Measurements from ENCODE around the gene BAIAP2.

Gene BAIAP2

GRCh38 chr17:81052199-81052997, 17.4 kb downstream of the BAIAP2 start:
- DNase-seq (ENCODE audit: low read depth): no peak

GRCh38 chr17:81053041-81053970, 18.4 kb downstream of the BAIAP2 start:
- DNase-seq (ENCODE audit: low read depth): no peak

- DNase-seq (ENCODE audit: low read depth): no peak
Observed at GRCh38 chr17:81054308-81054707, 19.4 kb downstream of the BAIAP2 start.

DNA sequence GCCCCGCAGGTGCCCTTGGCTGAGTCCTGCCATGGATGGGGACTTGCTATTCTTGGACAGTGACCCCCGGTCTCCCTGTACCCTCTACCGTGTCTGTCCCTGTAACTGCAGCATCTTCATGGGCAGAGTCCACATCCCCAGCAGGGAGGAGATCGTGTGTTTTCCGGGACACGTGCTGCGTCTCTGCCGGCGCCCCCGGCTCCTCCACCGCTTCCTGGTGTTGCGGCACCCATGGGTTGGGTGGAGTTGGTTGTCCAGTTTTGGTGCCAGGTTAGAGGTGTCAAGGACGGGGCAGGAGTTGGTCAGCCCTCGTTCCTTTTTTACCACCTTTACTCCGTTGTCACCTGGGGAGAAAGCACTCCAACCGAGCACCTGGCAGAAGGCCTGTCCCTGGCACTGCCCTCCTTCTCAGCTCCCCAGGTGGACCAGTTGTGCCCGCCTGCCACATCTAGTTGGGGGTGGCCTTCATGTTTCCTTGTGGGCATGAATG, 20.0 kb downstream of the BAIAP2 start:
- no peak for DNase-seq (ENCODE audit: low read depth)

DNA sequence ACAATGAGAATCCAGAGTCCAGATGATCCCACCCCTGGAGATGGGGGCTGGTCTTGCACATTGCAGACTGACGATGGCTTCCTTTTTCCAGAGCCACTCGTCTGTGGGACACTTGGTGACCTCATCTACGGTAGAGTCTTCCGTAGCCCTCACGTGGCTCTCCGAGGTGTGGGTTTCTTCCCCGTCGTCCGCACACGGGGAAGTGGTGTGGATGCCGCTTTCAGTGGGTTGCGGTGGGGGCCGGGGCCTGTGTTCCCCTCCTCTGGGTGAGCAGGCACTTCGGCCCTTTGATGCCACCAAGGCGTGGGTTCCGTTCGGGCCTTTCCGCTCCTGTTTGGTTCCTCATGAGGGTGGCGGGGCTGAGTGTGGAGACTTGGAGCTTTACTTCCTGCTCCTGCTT, 21.4 kb downstream of the BAIAP2 start:
- DNase-seq (ENCODE audit: low read depth): no peak

DNA sequence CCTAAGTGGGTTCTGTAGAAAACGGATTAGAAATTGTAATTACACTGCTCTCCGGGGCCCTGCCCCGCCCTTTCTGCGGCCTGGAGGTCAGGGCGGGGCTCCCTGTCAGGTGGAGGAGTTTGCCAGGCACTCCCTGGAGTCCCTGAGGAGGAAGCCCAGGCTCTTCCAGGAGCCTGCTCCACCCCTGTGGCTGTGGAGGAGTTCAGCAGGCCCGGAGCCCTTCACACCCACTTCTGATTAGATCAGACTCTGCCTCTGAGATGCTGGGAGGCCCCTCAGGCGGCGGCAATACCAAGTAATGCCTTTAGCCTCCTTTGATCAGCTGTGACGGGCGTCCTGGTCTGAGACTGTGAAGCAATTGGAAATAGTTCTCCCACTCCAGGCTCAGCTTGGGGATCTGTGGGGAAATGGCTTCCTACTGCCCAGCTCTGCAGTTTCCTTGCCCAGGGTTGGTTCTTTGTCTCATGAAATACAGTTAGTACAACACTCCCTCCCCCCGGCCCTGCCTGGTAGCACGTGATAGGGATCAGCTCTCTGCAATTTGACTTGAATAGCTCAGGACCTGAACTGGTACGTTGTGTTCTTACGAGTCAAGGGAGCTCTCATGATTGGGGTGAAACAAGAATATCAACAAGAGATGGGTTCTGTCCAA, 22.3 kb downstream of the BAIAP2 start:
- DNase-seq (ENCODE audit: low read depth): no peak

- no peak for DNase-seq (ENCODE audit: low read depth)
Observed at GRCh38 chr17:81057777-81058176, 22.8 kb downstream of the BAIAP2 start.

DNA sequence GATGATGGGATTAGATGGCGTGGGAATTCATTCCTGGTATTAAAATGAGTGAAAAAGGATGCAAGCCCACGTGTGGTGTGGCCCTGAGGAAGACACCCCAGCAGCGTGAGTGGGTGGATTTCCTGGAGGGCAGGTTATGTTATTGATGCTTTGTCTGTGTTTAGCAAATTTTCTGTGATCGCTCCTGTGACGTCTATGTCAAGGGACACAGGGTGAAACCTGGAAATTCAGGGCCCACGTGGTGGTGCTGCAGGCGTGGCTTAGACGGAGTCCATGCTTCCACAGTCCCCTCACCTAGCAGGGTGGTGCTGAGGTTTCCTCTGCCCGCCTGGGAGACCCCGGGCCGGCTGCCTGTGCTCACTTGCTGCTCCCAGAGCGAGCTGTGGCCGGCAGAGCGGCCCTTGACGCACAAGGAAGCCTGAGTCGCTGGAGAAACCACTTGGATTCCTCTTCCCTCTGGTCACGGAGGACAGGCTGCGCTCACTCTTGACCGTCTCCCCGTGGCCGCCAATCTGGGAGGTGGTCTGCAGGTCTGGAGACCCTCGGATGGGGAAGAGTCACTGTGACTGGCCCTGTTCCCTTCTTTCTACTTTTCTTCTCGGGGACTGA, 23.4 kb downstream of the BAIAP2 start:
- no peak for DNase-seq (ENCODE audit: low read depth)

DNA sequence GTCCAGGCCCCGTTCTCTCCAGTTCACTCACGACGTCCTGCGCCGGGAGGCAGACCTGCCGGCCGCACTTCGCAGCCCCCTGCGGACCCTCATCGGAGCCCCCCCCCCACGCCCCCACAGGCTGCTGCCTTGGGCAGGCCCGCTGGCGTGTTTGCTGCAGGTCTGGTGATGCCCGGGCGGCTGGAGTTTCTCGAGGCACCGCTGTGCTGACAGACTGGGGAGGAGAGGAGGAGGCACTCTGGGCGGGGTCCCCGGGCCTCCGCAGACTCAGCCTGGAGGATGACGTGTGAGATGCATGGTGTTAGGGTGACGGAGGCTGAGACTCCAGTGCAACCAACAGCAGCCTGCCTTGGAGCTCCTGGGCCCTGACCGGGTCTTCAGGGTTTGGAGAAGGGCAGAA, 24.1 kb downstream of the BAIAP2 start:
- no peak for DNase-seq (ENCODE audit: low read depth)

GRCh38 chr17:81060416-81060815, 25.5 kb downstream of the BAIAP2 start:
- no peak for DNase-seq (ENCODE audit: low read depth)

DNA sequence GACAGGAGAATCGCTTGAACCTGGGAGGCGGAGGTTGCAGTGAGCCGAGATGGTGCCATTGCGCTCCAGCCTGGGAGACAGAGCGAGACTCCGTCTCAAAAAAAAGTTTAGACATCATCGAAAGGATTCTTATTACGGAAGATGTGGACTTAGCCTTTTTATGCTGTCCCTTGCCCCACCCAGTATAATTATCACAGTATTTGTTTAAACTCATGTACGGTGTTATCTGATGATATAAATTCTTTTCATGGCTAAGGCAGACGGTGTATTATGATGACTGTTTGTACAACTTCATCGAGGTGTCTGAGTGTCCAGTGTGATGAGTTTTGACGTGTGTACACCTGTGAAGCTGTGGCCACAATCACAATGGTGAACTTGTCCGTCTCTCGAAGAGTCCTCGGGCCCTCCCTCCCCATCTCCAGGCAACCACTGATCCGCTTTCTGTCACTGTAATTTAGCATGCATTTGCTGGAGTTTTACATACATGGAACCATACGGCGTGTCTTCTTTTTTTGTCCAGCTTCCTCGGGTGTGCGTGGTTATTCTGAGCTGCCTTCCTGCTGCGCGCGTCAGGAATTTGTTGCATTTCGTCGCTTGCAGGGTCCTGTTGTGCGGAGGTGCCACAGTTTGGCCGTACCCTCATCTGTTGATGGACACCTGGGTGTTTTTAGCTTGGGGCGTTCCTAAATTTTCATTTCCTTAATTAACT, 26.2 kb downstream of the BAIAP2 start:
- no peak for DNase-seq (ENCODE audit: low read depth)

- DNase-seq (ENCODE audit: low read depth): no peak
Observed at GRCh38 chr17:81062014-81062780, 27.2 kb downstream of the BAIAP2 start.

DNA sequence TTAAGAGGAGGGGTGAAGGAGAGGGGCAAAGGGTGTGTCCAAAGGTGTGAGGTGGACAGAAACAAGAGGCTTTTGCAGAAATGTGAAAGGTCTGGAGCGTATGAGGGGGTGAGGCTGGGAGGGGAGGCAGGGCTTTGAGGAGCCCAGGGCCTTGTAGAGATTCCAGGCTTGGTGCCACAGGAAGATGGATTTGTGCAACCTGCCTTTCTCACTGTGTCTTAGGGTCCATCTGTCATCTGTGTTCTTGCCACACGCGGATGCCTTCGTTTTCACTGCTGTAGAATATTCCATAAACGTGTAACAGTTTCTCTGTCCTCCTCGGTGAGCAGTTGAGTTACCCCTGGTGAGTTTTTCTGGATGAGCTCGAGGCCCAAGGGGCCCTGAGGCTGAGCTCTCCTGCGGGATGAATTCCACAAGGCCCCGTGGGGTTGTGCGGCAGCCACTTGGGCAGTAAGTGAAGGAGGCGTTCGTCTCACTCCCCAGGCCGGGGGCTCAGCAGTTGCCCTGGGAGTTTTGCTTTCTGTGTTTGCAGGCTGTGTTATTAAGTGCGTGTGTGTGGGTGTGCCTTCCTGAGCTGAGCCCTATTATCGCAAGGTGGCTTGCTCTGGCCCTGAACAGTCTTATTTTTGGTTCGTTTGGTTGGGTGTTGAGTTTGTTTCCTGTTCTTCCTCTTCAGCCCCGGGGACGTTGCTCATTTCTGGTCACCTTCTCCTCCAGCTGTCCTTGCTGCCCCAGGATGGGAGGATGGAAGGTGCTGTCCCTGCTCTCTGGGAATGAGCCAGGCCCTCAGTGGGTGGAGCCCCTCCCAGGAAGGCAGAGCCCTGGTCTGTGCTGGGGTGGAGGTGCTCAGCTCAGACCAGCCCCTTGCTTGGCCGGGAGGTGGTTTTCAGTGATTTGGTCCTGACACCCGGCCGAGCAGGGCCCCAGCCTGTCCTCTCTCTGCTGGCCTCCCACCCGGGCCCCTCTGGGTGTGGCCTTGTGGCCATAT, 28.4 kb downstream of the BAIAP2 start:
- DNase-seq (ENCODE audit: low read depth): no peak

GRCh38 chr17:81064678-81065475, 29.9 kb downstream of the BAIAP2 start:
- DNase-seq (ENCODE audit: low read depth): no peak

- no peak for DNase-seq (ENCODE audit: low read depth)
Observed at GRCh38 chr17:81065500-81065899, 30.5 kb downstream of the BAIAP2 start.

- DNase-seq (ENCODE audit: low read depth): no peak
Observed at GRCh38 chr17:81066072-81066471, 31.1 kb downstream of the BAIAP2 start.

DNA sequence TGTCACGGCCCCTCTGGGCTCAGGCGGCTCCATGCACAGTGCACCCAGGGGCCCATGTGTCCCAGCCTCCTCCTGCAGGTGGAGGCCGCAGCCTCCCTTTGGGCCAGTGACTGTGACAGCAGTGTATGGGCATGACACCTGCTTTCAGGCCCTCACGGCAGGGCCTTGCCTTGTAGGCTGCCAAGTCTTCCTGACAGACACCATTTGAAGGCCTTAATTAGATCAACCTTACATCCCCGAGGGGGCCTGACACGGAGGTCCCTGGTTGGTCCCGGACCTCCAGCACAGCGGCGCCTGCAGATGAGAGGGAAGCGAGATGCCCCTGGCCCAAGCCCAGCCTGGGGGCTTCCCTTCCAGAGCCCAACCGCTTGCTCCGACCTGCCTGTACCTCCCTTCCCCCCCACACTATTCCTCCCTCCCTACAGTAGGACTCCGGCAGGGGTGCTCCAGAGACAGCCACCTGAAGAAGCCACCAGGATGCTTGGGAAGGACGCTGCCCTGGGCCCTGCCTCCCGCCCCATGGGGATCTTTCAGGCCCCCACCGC, 31.9 kb downstream of the BAIAP2 start:
- no peak for DNase-seq (ENCODE audit: low read depth)

GRCh38 chr17:81067391-81067811, 32.5 kb downstream of the BAIAP2 start:
- DNase-seq (ENCODE audit: low read depth): no peak

Data from activated gamma-delta T cell treated with anti-CD3 and anti-CD28 coated beads, Interleukin-2, amount 50 U/mL, for 16 hours (primary cell).